GM08714 (cell line): ENCODE measurements around the gene RNF38.
"Not testable (repeated sequence)": the region's sequence is repeated elsewhere in the genome, so short reads cannot be mapped to it uniquely, and the experiment has no call there.

ENCODE experiments used
- H3K4me3 ChIP-seq: fragments of 200-500 bp; sonication (Bioruptor generic); 2 replicates; pipeline ENCODE4 v1.5.1; 2014; ENCODE audit warnings: mild to moderate bottlenecking, low read length, inconsistent platforms
- ZNF274 ChIP-seq: IDR thresholded peaks from 2 replicates; pipeline ENCODE4 v1.6.1; 2012; ENCODE audit warnings: mild to moderate bottlenecking, low read depth, low read length

Gene RNF38

DNA sequence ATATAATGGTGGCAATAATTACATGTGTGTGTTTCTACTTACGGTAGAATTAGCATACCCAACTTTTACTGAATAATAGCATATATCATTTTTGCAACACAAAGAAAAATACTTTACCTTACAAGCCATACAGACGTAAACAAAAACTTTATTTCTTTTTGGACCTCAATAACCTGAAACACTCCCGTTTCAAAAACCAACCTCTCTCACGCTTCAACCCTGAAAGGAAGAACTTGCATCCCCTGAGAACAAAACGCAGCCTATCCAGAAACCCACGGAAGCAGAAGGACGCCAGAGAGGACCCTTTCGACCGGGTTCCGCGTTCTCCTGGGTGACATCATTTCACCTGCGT, at the start of gene RNF38:
Gene RNF38 (minus strand): TSS at position 290 of the 352 bp plus-strand sequence. CDS start 161 bp downstream, at position 129.
- TF ChIP-seq ZNF274 = no peak
- H3K4me3 ChIP-seq = peak within 1 kb of the TSS; percentile 87

DNA sequence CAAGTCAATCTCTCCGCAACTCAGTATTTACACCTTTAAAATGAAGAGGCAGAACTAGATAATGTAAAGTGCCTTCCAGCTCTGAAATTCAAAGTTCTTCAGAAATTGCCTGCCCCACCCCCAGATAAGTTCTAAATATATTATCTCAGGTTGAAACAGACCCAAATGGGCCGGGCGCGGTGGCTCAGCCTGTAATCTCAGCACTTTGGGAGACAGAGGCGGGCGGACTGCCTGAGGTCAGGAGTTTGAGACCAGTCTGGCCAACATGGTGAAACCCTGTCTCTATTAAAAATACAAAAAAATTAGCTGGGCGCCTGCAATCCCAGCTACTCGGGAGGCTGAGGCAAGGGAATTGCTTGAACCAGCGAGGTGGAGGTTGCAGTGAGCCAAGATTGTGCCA, 48.5 kb upstream of the RNF38 start:
- H3K4me3 ChIP-seq = not testable (repeated sequence)

DNA sequence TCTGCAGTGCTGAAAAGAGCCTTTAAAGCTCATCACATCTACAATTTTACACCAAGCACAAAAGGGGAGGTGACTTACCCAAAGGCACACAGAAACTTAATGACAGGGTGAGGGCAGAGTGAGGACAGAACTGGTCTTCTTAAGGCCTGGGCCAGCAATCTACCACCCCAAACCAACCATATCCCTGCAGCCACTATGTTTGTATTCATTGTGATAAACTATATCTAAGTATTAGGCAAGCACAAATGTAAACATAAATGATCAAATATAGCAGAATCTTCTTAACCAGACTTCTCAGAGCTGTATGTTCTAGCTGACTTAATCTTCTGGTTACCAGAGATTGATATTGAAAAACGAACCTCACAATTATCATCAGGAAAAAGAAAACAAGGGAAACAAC, 47.9 kb upstream of the RNF38 start:
- no peak overlapping the region for H3K4me3 ChIP-seq
- TF ChIP-seq ZNF274 = no peak

DNA sequence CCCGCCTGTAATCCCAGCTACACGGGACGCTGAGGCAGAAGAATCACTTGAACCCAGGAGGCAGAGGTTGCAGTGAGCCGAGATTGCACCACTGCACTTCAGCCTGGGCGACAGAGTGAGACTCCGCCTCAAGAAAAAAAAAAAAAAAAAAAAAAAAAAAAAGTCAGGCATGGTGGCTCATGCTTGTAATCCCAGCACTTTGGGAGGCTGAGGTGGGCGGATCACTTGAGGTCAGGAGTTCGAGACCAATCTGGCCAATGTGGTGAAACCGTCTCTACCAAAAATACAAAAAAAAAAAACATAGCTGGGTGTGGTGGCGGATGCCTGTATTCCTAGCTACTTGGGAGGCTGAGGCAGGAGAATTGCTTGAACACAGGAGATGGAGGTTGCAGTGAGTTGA, 46.6 kb upstream of the RNF38 start:
- H3K4me3 ChIP-seq = not testable (repeated sequence)

DNA sequence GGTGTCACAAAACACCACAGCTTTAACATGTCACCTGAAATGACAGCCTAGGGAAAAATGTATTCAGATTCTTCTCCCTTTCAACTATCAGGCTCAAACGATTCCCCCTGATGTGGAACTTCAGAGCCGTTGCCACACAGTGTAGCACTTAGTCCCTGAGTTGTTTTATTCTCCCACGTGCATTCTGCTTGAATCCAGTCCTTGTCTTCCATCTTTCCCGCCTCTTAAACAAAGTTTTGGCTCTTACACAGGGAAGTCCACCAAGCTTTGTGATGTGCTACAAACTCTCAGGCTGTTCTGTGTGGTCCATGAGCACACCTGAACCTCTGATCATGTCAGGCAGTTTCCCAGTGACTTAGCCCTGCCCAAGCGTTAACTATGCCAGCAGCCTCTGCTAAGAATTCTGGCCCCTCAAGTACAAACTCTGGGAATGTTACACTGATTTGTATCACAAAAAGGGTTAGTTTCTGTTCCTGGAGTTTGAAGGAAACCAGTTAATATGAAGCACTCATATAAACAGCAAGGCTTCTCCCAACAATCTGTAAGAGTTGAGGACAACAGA, 45.8 kb upstream of the RNF38 start:
- no peak for TF ChIP-seq ZNF274
- H3K4me3 ChIP-seq = no peak overlapping the region

DNA sequence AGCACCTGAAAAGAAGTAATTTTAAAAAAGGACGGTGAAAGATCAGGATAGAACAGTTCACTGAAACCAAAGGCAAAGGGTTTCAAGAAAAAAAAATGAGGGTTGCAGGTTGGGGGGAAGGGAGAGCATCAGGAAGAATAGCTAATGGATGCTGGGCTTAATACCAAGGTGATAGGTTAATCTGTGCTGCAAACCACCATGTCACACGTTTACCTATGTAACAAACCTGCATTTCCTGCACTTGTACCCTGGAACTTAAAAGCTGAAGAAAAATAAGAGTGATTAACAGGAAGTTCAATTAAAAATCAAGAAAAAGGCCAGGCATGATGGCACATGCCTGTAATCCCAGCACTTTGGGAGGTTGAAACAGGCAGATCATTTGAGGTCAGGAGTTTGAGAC, 44.1 kb upstream of the RNF38 start:
- H3K4me3 ChIP-seq = no peak overlapping the region

DNA sequence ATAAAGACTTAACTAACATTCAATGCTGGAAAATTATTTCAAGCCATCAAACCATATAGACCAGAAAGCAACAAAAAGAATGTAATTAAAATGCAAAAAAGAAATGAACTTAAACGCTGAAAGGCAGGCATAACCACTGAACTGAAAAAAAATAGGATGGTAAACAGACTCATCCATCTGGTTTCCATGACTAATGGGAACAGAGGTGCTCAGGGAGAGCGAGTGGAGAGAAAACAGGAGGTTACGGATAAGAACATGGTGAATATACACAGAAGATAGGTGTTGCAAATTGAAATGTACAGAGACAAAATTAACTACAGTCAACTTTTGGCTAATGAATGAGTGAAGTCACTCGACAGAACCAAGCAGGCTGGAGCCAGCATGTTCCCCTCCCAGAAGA, 43.5 kb upstream of the RNF38 start:
- TF ChIP-seq ZNF274 = no peak

More for the DNA sequence above, 44.1 kb upstream of the RNF38 start:
- no peak for TF ChIP-seq ZNF274

DNA sequence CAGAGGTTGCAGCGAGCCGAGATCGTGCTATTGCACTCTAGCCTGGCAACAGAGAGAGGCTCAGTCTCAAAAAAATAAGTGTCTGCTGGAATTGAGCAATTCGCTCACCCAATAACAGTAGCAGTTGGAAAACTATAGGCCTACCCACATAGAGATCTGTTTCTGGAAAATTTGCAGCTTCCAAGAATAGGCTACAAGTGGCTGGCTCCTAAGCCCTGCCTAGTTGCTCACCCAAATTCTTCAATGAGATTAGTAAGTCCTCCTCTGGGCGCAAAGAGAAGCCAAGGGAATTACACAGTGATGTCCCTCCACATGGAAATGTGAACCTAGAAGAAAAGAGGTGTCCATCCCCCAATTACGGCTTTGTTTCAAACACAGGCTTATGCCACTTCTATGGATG, 42.6 kb upstream of the RNF38 start:
- no peak for TF ChIP-seq ZNF274
- H3K4me3 ChIP-seq = no peak overlapping the region

More for the DNA sequence above, 43.5 kb upstream of the RNF38 start:
- no peak overlapping the region for H3K4me3 ChIP-seq

DNA sequence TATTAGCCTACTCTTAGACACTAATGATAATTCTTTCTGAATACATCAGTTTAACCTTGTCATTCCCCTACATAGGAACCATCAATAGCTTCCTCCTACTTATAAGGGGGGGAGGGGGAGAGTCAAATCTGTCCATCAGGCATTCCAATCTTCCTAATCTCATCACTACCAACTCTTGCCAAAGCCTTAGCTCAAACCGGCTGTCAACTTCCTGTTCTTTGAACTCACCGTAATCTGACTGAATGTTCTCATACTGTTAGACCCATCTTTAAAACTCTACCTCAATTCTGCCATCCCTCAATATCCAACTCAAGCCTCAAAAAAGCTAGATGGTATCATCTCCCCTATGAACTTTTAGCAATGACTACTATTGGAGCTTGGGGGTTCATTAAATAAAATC, 41.9 kb upstream of the RNF38 start:
- TF ChIP-seq ZNF274 = no peak
- no peak overlapping the region for H3K4me3 ChIP-seq

DNA sequence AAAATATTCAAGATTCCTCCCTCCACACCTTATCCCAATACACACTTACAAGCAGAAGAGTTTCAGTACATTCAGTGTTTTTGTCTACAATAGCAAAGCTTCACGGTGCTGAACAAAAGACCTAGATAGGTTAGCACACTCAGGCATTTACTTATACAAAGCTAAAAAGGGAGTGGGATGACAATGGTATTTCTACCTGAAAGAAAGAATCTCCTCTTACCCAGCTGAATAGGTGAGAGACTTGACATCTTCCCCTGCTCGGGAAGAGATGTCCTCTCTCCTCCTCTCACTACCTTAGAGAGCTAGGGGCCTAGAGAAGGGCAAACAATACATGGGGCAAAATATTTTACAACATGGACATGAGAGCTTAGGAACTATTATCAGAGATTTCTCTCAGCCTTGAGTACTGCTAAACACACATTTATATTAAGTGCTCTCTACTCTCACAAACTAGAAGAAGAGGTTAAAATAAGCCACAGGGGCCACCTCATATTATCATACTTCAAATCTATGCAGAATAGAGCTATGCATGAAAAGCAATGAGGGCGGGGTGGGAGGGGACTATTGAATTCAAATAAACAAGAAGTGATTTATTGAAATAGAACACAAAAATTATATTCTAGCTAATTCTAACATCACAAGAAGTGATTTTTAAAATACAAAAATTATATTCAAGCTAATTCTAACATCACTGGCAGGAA, 38.6 kb upstream of the RNF38 start:
- no peak overlapping the region for H3K4me3 ChIP-seq
- TF ChIP-seq ZNF274 = no peak

DNA sequence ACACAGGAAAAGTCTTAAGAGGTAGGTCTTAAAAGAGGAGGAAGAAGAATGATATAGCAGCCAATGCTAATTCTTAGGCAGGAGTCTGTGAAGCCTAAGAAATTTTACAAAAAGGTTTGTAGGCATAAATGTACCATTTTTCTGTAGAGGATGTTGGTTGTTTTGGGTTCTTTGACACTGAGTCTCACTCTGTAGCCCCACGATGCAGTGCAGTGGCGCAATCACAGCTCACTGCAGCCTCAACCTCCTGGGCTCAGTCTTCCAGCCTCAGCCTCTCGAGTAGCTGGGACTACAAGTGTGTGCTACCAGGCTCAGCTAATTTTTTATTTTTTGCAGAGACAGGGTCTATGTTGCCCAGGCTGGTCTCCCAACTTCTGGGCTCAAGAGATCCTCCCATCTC, 37.7 kb upstream of the RNF38 start:
- H3K4me3 ChIP-seq = no peak overlapping the region
- no peak for TF ChIP-seq ZNF274

DNA sequence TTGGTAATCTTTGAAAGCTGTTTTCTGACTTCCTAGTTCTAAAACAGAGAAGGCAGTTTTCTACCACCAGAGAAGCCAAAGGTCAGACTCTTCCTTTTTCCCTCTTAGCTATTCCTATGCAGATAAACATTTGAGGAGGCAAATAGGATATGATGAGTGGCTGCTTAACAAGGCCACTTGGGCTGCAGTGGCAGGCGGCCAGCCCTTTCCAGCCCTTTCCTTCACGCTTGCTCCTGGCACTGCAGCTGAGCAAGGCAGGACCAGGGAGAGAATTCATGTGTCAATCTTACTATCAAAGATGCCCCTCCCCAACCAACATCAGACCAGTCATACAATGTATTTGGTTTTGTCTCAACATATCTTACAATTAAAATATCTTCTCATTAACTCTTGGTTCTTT, 36.8 kb upstream of the RNF38 start:
- no peak for TF ChIP-seq ZNF274
- H3K4me3 ChIP-seq = no peak overlapping the region

DNA sequence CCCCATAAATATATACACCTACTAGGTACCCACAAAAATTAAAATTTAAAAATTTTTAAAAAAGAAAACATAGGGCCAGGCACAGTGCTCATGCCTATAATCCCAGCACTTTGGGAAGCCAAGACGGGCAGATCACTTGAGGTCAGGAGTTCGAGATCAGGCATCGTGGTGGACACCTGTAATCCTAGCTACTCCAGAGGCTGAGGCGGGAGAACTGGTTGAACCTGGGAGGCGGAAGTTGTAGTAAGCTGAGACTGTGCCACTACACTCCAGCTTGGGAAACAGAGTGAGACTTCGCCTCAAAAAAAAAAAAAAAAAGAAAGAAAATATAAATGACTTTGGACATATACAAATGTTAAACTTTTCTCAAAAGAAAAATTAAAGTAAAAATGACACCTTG, 33.3 kb upstream of the RNF38 start:
- TF ChIP-seq ZNF274 = no peak
- H3K4me3 ChIP-seq = no peak overlapping the region

DNA sequence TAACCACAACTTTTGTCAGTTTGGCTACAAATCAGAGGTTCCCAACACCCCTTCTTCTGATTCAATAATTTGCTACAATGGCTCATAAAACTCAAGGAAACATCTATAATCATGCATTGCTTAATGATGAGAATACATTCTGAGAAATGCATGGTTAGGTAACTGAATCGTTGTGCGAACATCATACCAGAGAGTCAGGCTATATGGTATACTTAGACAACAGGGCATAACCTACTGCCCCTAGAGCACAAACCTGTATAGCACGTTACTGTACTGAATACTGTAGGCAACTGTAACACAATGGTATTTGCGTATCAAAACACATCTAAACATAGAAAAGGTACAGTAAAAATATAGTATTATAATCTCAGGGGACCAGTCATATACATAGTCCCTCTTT, 31.0 kb upstream of the RNF38 start:
- H3K4me3 ChIP-seq = no peak overlapping the region

DNA sequence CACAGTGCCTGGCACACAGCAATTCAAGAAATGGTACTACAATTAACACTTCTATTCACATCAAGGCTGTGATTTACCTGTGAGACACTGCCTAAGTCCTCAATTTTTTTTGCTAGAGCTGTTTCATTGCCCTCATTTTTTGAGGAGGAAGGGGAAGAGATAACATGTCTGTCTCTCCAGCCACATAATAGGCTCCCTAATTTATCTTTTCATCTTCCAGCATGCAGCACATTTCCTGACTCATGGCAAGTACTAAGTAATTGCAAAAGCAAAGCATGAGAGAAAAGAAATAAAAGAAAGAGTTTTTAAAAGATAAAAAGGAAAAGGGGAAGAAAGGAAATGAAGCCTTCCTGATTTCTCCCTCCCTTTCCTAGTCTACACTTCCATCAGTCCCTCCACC, 26.9 kb upstream of the RNF38 start:
- no peak overlapping the region for H3K4me3 ChIP-seq
- no peak for TF ChIP-seq ZNF274

More for the DNA sequence above, 31.0 kb upstream of the RNF38 start:
- TF ChIP-seq ZNF274 = no peak

DNA sequence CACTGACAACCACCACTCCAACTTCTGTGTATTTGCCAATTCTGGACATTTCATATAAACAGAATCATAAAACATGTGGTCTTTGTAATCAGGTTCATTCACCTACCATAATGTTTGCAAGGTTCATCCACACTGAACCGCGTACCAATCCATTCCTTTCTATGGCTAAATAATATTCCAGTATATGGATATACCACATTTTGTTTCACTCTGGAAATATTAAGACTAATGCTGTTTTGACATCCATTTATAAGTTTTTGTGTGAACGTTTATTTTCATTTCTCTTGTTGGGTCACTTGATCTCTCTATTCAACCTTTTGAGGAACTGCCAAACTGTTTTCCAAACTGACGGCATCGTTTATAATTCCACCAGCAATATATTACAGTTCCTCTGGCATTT, 26.3 kb upstream of the RNF38 start:
- TF ChIP-seq ZNF274 = no peak

More for the DNA sequence above, 26.3 kb upstream of the RNF38 start:
- H3K4me3 ChIP-seq = no peak overlapping the region
